GM10266 (cell line): ENCODE measurements around the gene RPL3.

ENCODE experiments used
- DNase-seq: peaks from one replicate; pipeline ENCODE4 v3.0.0; 2012; ENCODE audit errors: extremely low spot score
- TF ChIP-seq, protein P1 (sequence below): IDR thresholded peaks from 2 replicates; pipeline ENCODE4 v1.5.1; 2012; ENCODE audit warnings: mild to moderate bottlenecking, low read depth; ENCODE audit not compliant: control insufficient read depth, insufficient read depth; ENCODE audit errors: missing control alignments

The RPL3 gene

DNA sequence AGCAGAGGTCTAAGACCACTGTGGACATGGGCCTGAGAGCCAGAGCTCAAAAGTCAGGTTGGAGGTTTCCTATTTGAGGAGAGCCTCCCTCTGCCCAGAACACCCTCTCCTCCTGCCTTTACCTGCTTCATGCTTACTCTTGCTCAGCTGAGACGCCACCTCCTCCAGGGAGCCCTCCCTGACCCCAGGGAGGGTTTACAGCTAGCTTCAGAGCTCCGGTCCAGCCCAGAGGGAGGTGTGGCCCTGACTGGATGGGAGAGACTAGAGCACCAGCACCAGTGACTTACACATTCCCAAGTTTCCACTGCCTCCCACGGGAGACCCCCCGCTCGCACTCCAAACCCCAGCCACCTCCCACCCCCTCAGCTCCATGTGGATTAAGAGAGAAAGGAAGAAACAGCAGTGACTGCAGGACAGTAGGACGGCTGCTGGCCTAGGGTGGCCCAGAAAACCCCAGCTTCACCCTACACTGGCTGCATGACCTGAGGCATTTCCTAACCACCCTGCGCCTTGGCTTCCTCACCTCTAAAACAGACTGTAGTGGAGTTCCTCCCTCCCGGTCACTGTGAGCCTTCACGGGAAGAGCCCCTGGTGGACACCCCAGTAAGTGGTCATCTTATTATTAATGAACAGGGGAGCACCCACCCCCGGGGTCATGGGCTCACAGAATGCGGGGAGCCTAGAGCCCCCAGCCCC, 50.2 kb downstream of the RPL3 start:
- DNase-seq: no peak
- TF ChIP-seq, protein P1, sequence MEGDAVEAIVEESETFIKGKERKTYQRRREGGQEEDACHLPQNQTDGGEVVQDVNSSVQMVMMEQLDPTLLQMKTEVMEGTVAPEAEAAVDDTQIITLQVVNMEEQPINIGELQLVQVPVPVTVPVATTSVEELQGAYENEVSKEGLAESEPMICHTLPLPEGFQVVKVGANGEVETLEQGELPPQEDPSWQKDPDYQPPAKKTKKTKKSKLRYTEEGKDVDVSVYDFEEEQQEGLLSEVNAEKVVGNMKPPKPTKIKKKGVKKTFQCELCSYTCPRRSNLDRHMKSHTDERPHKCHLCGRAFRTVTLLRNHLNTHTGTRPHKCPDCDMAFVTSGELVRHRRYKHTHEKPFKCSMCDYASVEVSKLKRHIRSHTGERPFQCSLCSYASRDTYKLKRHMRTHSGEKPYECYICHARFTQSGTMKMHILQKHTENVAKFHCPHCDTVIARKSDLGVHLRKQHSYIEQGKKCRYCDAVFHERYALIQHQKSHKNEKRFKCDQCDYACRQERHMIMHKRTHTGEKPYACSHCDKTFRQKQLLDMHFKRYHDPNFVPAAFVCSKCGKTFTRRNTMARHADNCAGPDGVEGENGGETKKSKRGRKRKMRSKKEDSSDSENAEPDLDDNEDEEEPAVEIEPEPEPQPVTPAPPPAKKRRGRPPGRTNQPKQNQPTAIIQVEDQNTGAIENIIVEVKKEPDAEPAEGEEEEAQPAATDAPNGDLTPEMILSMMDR: no peak

DNA sequence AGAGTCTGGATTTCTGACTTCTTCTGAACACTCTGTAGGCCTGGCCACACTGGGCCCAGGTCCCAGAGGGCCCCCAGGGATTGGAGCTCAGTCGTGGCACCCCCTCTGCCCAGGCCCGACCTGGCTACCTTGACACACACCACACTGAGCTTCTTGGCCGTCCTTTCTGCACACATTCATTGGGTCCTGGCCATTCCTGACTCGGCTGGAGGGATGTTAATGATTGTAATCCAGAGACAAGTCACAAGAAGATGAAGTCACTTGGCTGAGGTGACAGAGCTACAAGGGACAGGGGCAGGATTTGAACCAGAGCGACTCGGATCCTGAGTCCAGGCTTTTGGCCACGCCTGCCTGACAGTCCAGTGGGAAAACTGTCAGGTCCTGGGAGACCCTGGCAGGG, 50.8 kb downstream of the RPL3 start:
- no peak for DNase-seq
- TF ChIP-seq, protein P1: no peak

- TF ChIP-seq, protein P1: no peak
These were observed 51.4 kb downstream of the RPL3 start for GRCh38 chr22:39267974-39268373.

GRCh38 chr22:39266398-39267030, 52.9 kb downstream of the RPL3 start:
- TF ChIP-seq, protein P1: no peak
- peak; percentile 87 for DNase-seq

More at GRCh38 chr22:39267974-39268373, 51.4 kb downstream of the RPL3 start:
- no peak for DNase-seq

GRCh38 chr22:39265143-39265886, 54.1 kb downstream of the RPL3 start:
- no peak for DNase-seq
- TF ChIP-seq, protein P1: no peak

DNA sequence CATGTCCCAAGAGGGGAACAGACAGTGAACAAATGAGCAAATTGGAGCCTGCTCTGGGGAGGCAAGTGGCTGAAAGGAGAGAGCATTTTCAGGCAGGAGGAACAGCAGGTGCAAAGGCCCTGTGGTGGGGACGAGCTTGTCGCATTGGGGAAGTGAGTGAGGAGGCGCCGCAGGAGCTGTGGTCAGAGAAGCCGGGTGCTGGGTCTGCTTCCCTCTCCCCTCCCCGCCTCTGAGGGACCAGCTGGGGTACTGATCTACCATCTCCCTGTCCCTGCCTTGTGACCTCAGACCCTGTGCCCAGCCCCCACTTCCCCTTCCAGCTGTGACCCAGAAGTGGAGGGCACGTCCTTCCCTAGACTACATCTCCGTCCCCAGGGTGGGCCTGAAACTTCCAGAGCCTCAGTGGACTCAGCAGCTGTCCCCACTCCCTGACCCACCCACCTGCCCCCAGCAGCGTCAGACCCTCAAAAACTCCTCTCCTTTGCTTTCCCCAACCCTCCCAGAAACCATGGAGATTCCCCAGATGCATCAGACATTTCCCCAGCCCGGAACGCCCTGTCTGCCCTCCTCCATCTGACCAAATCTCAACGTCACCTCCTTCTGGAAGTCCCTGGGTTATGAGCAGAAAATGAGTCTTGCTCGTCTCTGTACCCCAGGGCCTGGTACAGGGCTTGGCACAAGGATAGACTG, 54.9 kb downstream of the RPL3 start:
- TF ChIP-seq, protein P1: no peak
- no peak for DNase-seq
